GM20000 (cell line): ENCODE results near the gene GUCY1A2.

ENCODE experiments used
- DNase-seq: peaks from one replicate; pipeline ENCODE4 v3.0.0; 2012; ENCODE audit warnings: low spot score
- CTCF ChIP-seq: IDR thresholded peaks from 2 replicates; pipeline ENCODE4 v1.5.1; 2012; ENCODE audit warnings: mild to moderate bottlenecking, control low read depth; ENCODE audit errors: extremely low read depth, missing control alignments

GUCY1A2 gene

GRCh38 chr11:106961048-106961447 lies 57.2 kb downstream of the GUCY1A2 start:
- TF ChIP-seq CTCF, result no peak
- DNase-seq, result no peak

- no peak for DNase-seq
- no peak for TF ChIP-seq CTCF
Measured at GRCh38 chr11:106959800-106960199, 58.5 kb downstream of the GUCY1A2 start.

GRCh38 chr11:106959386-106959785 lies 58.9 kb downstream of the GUCY1A2 start:
- no peak for TF ChIP-seq CTCF

GRCh38 chr11:106958517-106959248 lies 59.6 kb downstream of the GUCY1A2 start:
- DNase-seq, result no peak
- no peak for TF ChIP-seq CTCF

More at GRCh38 chr11:106959386-106959785, 58.9 kb downstream of the GUCY1A2 start:
- no peak for DNase-seq

- no peak for TF ChIP-seq CTCF
- DNase-seq, result no peak
Measured at GRCh38 chr11:106957030-106957482, 61.2 kb downstream of the GUCY1A2 start.

- no peak for TF ChIP-seq CTCF
- no peak for DNase-seq
Measured at GRCh38 chr11:106950067-106950491, 68.2 kb downstream of the GUCY1A2 start.

- TF ChIP-seq CTCF, result no peak
Measured at GRCh38 chr11:106943089-106943488, 75.2 kb downstream of the GUCY1A2 start.

More at GRCh38 chr11:106943089-106943488, 75.2 kb downstream of the GUCY1A2 start:
- no peak for DNase-seq
